Measurements from ENCODE around the gene OR11H12.
"Not testable (repeated sequence)": the region's sequence is repeated elsewhere in the genome, so short reads cannot be mapped to it uniquely, and the experiment has no call there.

OR11H12 gene

GRCh38 chr14:18600817-18601216 is at the start of gene OR11H12:
OR11H12 (plus strand) TSS chr14:18601117; CDS start chr14:18601117, 0 bp downstream.
- DNase-seq = not testable (repeated sequence)

GRCh38 chr14:18582908-18583307 is 18.0 kb upstream of the OR11H12 start:
- not testable (repeated sequence) for DNase-seq

- not testable (repeated sequence) for DNase-seq
Observed at GRCh38 chr14:18626610-18627213, 25.8 kb downstream of the OR11H12 start.

GRCh38 chr14:18636066-18636465 is 35.1 kb downstream of the OR11H12 start:
- not testable (repeated sequence) for DNase-seq

- not testable (repeated sequence) for DNase-seq
Observed at GRCh38 chr14:18638032-18638431, 37.1 kb downstream of the OR11H12 start.

- not testable (repeated sequence) for DNase-seq
Observed at GRCh38 chr14:18638785-18639184, 37.9 kb downstream of the OR11H12 start.

GRCh38 chr14:18646075-18646730 is 45.3 kb downstream of the OR11H12 start:
- not testable (repeated sequence) for DNase-seq

Data from stimulated activated CD4-positive, alpha-beta T cell treated with anti-CD3 and anti-CD28 coated beads, Interleukin-4, amount 100 ng/mL, for 24 hours (primary cell).